K562 (cell line): Measurements from ENCODE around the gene CPLX3. TPM values are rescaled to one million over a fixed set of nuclear protein-coding genes. Genes with fewer than 3 reads are reported as not detected.

Source experiments
- AFF1 ChIP-seq, 2 experiments: fragments of 450-650 bp; IDR thresholded peaks; 2 replicates each; pipeline ENCODE4 v1.6.1; 2018; ENCODE audit warnings: mild to moderate bottlenecking in 2 of 2, low read depth in 1 of 2; ENCODE audit not compliant: partially characterized antibody in 2 of 2
- ARID4B ChIP-seq: sonication (generic); formaldehyde crosslinking; IDR thresholded peaks from 2 replicates; pipeline ENCODE4 v1.8.0; 2022; ENCODE audit warnings: mild to moderate bottlenecking, missing genetic modification reagents
- CBX2 ChIP-seq: fragments of 200-600 bp; sonication (generic); IDR thresholded peaks from one replicate; pipeline ENCODE4 v1.6.1; 2012; ENCODE audit warnings: mild to moderate bottlenecking, low read length, inconsistent platforms; ENCODE audit not compliant: insufficient read depth, poor library complexity, severe bottlenecking
- CHD1 ChIP-seq: fragments of 200-600 bp; sonication (generic); IDR thresholded peaks from one replicate; pipeline ENCODE4 v1.6.1; 2012; ENCODE audit warnings: mild to moderate bottlenecking, moderate library complexity, low read length, inconsistent platforms
- HDAC6 ChIP-seq: IDR thresholded peaks from 2 replicates; pipeline ENCODE4 v1.6.1; 2012; ENCODE audit warnings: low read depth, mild to moderate bottlenecking, control low read depth, inconsistent platforms, low read length, moderate library complexity
- MYC ChIP-seq, 2 experiments: fragments of 250-450 bp in 1 of 2; sonication (Bioruptor Pico) in 1 of 2; IDR thresholded peaks; 2 replicates each; pipeline versions ENCODE4 v1.5.1 to v1.6.1; 2012 to 2021; ENCODE audit warnings: low read depth in 2 of 2, borderline replicate concordance in 1 of 2, improper control_type of control experiment in 1 of 2, low read length in 1 of 2, mild to moderate bottlenecking in 1 of 2, moderate library complexity in 1 of 2
- polyA plus RNA-seq, 8 experiments: library from polyadenylated mRNA; depleted of rRNA in 4 of 8; stranded (reverse) in 5 of 8; unstranded in 3 of 8; fragments of >200 nt; fragmentation: Nextera tagmentation in 2 of 8; fragmentation: Illumina TruSeq in 1 of 8; extraction: Ambion mirVana in 2 of 8; extraction: Trizol in 1 of 8; gene quantifications; 2 replicates each; pipeline versions ENCODE4 v1.2.1 to v1.2.3, GENCODE V29; 2011 to 2014; ENCODE audit warnings: inconsistent platforms in 1 of 8, missing spikeins in 1 of 8
- total RNA-seq, 7 experiments: library from RNA; depleted of rRNA in 6 of 7; stranded (reverse); fragments of >200 nt in 6 of 7; fragmentation: Illumina TruSeq in 2 of 7; extraction: Trizol in 2 of 7; gene quantifications; 2 replicates each; pipeline versions ENCODE4 v1.2.1 to v1.2.3, GENCODE V29; 2011 to 2021; ENCODE audit warnings: low replicate concordance in 1 of 7
- TF ChIP-seq, protein P1 (sequence below): sonication (generic); formaldehyde crosslinking; IDR thresholded peaks from 2 replicates; pipeline ENCODE4 v1.8.0; 2023; ENCODE audit warnings: missing genetic modification reagents, mild to moderate bottlenecking, borderline replicate concordance
- TF ChIP-seq, protein P2 (sequence below): fragments of 450-650 bp; IDR thresholded peaks from 2 replicates; pipeline ENCODE4 v1.7.0; 2016; ENCODE audit warnings: borderline replicate concordance

The CPLX3 gene
- total and polyA plus RNA-seq, 9 of the 15 experiments (the other 6 are each of a cell fraction or from before 2014, with no cell fraction given), result not detected

- TF ChIP-seq, protein P1, sequence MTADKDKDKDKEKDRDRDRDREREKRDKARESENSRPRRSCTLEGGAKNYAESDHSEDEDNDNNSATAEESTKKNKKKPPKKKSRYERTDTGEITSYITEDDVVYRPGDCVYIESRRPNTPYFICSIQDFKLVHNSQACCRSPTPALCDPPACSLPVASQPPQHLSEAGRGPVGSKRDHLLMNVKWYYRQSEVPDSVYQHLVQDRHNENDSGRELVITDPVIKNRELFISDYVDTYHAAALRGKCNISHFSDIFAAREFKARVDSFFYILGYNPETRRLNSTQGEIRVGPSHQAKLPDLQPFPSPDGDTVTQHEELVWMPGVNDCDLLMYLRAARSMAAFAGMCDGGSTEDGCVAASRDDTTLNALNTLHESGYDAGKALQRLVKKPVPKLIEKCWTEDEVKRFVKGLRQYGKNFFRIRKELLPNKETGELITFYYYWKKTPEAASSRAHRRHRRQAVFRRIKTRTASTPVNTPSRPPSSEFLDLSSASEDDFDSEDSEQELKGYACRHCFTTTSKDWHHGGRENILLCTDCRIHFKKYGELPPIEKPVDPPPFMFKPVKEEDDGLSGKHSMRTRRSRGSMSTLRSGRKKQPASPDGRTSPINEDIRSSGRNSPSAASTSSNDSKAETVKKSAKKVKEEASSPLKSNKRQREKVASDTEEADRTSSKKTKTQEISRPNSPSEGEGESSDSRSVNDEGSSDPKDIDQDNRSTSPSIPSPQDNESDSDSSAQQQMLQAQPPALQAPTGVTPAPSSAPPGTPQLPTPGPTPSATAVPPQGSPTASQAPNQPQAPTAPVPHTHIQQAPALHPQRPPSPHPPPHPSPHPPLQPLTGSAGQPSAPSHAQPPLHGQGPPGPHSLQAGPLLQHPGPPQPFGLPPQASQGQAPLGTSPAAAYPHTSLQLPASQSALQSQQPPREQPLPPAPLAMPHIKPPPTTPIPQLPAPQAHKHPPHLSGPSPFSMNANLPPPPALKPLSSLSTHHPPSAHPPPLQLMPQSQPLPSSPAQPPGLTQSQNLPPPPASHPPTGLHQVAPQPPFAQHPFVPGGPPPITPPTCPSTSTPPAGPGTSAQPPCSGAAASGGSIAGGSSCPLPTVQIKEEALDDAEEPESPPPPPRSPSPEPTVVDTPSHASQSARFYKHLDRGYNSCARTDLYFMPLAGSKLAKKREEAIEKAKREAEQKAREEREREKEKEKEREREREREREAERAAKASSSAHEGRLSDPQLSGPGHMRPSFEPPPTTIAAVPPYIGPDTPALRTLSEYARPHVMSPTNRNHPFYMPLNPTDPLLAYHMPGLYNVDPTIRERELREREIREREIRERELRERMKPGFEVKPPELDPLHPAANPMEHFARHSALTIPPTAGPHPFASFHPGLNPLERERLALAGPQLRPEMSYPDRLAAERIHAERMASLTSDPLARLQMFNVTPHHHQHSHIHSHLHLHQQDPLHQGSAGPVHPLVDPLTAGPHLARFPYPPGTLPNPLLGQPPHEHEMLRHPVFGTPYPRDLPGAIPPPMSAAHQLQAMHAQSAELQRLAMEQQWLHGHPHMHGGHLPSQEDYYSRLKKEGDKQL, result no peak
- TF ChIP-seq MYC (IDR thresholded peaks at IDR 0.05; ENCODE audit: low read depth, low read length) (peak; percentile 72), MYC (CRISPR knock-in tag; IDR thresholded peaks at IDR 0.05; ENCODE audit: borderline replicate concordance, low read depth) (no peak), CBX2 (no peak), AFF1 (IDR thresholded peaks at IDR 0.05; ENCODE audit: low read depth in 1 of 2, partially characterized antibody in 2 of 2) (no peak), ARID4B (CRISPR knock-in tag) (peak; percentile 60; the same call in 1 of the 2 replicates), HDAC6 (no peak), CHD1 (peak; percentile 30)
- TF ChIP-seq, protein P2, sequence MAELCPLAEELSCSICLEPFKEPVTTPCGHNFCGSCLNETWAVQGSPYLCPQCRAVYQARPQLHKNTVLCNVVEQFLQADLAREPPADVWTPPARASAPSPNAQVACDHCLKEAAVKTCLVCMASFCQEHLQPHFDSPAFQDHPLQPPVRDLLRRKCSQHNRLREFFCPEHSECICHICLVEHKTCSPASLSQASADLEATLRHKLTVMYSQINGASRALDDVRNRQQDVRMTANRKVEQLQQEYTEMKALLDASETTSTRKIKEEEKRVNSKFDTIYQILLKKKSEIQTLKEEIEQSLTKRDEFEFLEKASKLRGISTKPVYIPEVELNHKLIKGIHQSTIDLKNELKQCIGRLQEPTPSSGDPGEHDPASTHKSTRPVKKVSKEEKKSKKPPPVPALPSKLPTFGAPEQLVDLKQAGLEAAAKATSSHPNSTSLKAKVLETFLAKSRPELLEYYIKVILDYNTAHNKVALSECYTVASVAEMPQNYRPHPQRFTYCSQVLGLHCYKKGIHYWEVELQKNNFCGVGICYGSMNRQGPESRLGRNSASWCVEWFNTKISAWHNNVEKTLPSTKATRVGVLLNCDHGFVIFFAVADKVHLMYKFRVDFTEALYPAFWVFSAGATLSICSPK, result no peak
Observed at GRCh38 chr15:74783072-74783807, 43.2 kb upstream of the CPLX3 start (continued).
